OCI-LY7 (cell line): ENCODE data around the gene GPX7. TPM values are rescaled to one million over a fixed set of nuclear protein-coding genes. Genes with fewer than 3 reads are reported as not detected.
A peak's percentile ranks its signal among the peaks of the same experiment; 100 is the strongest.

Source experiments
- BruUV-seq: library from RNA; stranded (reverse); fragments of 400-500 nt; replicated peaks from 2 replicates; lab custom pipeline; 2021; lab: Mats Ljungman, UMichigan
- CTCF ChIA-PET: fragments of 300-600 bp; sonication (Branson Sonifier 250); formaldehyde crosslinking; loops from one replicate; lab custom pipeline; 2022; ENCODE audit warnings: antibody characterized with exemption; ENCODE audit not compliant: unreplicated experiment; lab: Charles Lee
- POLR2A ChIA-PET: fragments of 300-600 bp; sonication (Branson Sonifier 250); formaldehyde crosslinking; loops from one replicate; lab custom pipeline; 2022; ENCODE audit warnings: antibody characterized with exemption; lab: Charles Lee
- DNase-seq: peaks from one replicate; pipeline ENCODE4 v3.0.0-alpha.2; 2015; ENCODE audit warnings: low spot score
- H2AFZ ChIP-seq: fragments of 200-600 bp; sonication (generic), shearing (Covaris generic); 2 replicates; pipeline ENCODE4 v1.6.1; 2014; ENCODE audit warnings: mild to moderate bottlenecking, antibody characterized with exemption, low read length, moderate library complexity
- H3K27ac ChIP-seq: fragments of 200-600 bp; sonication (generic); 2 replicates; pipeline ENCODE4 v1.5.1; 2014; ENCODE audit warnings: mixed run types, low read depth, mild to moderate bottlenecking, moderate library complexity, low read length, inconsistent platforms; ENCODE audit not compliant: poor library complexity, severe bottlenecking
- H3K36me3 ChIP-seq: fragments of 200-600 bp; sonication (generic); 2 replicates; pipeline ENCODE4 v1.6.1; 2014; ENCODE audit warnings: mild to moderate bottlenecking, antibody characterized with exemption, low read length, moderate library complexity, mixed read lengths; ENCODE audit not compliant: insufficient read depth
- H3K4me1 ChIP-seq: fragments of 200-600 bp; sonication (generic); 2 replicates; pipeline ENCODE4 v1.5.1; 2014; ENCODE audit warnings: mild to moderate bottlenecking, low read length; ENCODE audit not compliant: insufficient read depth, poor library complexity, severe bottlenecking
- H3K4me2 ChIP-seq: fragments of 200-600 bp; sonication (generic); 2 replicates; pipeline ENCODE4 v1.6.1; 2014; ENCODE audit warnings: mild to moderate bottlenecking, low read length
- H3K4me3 ChIP-seq: fragments of 200-600 bp; sonication (generic); 2 replicates; pipeline ENCODE4 v1.5.1; 2014; ENCODE audit warnings: mild to moderate bottlenecking, low read depth, low read length; ENCODE audit not compliant: poor library complexity, severe bottlenecking
- H3K79me2 ChIP-seq: fragments of 200-600 bp; sonication (generic); 2 replicates; pipeline ENCODE4 v1.6.1; 2016; ENCODE audit warnings: low read depth, mild to moderate bottlenecking, low read length, moderate library complexity, mixed read lengths; ENCODE audit not compliant: insufficient read depth
- H3K9me2 ChIP-seq: fragments of 200-600 bp; sonication (generic); 2 replicates; pipeline ENCODE4 v1.6.1; 2016; ENCODE audit warnings: mild to moderate bottlenecking, low read length, mixed read lengths; ENCODE audit not compliant: insufficient read depth
- H3K9me3 ChIP-seq: fragments of 200-600 bp; sonication (generic); 2 replicates; pipeline ENCODE4 v1.6.1; 2014; ENCODE audit warnings: mild to moderate bottlenecking, mixed run types, low read length, mixed read lengths
- H4K20me1 ChIP-seq: fragments of 200-600 bp; sonication (generic); 2 replicates; pipeline ENCODE4 v1.6.1; 2014; ENCODE audit warnings: mild to moderate bottlenecking, antibody characterized with exemption, low read length, moderate library complexity, mixed read lengths; ENCODE audit not compliant: insufficient read depth
- EZH2phosphoT487 ChIP-seq: fragments of 200-600 bp; sonication (generic); IDR thresholded peaks from 2 replicates; pipeline ENCODE4 v1.6.1; 2018; ENCODE audit warnings: low read depth, borderline replicate concordance, mild to moderate bottlenecking, mixed run types, antibody characterized with exemption, low read length, moderate library complexity, mixed read lengths
- intact Hi-C: fragments of 100-400 bp; cut with micrococcal nuclease; formaldehyde crosslinking; loops from one replicate; pipeline ENCODE4 v1.10.0; 2022; ENCODE audit not compliant: unreplicated experiment
- total RNA-seq, 2 experiments: library from RNA; depleted of rRNA in 1 of 2; stranded (reverse); fragments of >200 nt in 1 of 2; shearing (Covaris generic) in 1 of 2; gene quantifications; 2 replicates each; pipeline ENCODE4 v1.2.3, GENCODE V29; 2014 to 2022
- TF ChIP-seq, protein P1 (sequence below): fragments of 200-600 bp; sonication (generic); conservative IDR thresholded peaks from 2 replicates; pipeline ENCODE4 v1.5.1; 2014; ENCODE audit warnings: mild to moderate bottlenecking, antibody characterized with exemption, low read length, moderate library complexity, mixed read lengths

Gene GPX7
- total RNA-seq, 2 experiments from 2014 or later: not detected

DNA sequence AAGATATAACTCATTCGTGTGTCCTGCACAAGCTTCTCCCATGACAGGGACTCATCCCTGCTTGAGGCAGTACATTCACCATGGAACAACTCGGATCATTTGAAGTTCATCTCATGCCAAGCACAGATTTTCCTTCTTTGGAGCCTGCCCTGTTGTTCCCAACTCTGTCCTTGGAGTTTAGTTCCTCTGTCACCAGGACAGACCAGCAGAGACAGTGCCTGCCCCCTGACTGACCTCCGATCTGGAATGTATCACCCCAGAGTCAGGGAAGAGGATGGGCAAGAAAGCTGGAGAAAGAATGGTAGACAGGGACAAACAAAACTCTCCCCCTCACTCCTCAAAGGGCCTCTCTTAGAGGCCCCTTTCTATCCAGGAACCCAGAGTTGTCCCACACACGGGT is 35.8 kb downstream of the GPX7 start:
- H3K9me3 ChIP-seq: peaks cover 14% of the 10 kb centered on the region
- H3K4me1 ChIP-seq: peaks cover 67% of the 10 kb centered on the region
- peaks cover 6% of the 10 kb centered on the region; the same call in 1 of the 2 replicates for H3K36me3 ChIP-seq
- no peaks in the 10 kb centered on the region for H4K20me1 ChIP-seq
- H3K4me2 ChIP-seq: peak overlapping the region; percentile 85
- no peaks in the 10 kb centered on the region for H3K9me2 ChIP-seq
- CTCF ChIA-PET: no interaction called here
- H2AFZ ChIP-seq: peak overlapping the region; percentile 71; the same call in 1 of the 2 replicates
- peak overlapping the region; percentile 53 for H3K4me3 ChIP-seq
- intact Hi-C loops: loop anchor here (1.0 to 2.0 kb wide), 4 partner anchors 49 to 495 kb away; partner anchors contain the start of genes ORC1, PRPF38A, TUT4 and ZFYVE9
- BruUV-seq: no TSS peak
- no peaks in the 10 kb centered on the region for H3K79me2 ChIP-seq
- POLR2A ChIA-PET: interaction anchor here (0.5 to 2.3 kb wide), 8 partner anchors 10 to 303 kb away, joined by 3 to 8 read pairs (median 4); no protein-coding TSS in a partner anchor
- no peak for DNase-seq
- TF ChIP-seq EZH2phosphoT487: no peak
- TF ChIP-seq, protein P1, sequence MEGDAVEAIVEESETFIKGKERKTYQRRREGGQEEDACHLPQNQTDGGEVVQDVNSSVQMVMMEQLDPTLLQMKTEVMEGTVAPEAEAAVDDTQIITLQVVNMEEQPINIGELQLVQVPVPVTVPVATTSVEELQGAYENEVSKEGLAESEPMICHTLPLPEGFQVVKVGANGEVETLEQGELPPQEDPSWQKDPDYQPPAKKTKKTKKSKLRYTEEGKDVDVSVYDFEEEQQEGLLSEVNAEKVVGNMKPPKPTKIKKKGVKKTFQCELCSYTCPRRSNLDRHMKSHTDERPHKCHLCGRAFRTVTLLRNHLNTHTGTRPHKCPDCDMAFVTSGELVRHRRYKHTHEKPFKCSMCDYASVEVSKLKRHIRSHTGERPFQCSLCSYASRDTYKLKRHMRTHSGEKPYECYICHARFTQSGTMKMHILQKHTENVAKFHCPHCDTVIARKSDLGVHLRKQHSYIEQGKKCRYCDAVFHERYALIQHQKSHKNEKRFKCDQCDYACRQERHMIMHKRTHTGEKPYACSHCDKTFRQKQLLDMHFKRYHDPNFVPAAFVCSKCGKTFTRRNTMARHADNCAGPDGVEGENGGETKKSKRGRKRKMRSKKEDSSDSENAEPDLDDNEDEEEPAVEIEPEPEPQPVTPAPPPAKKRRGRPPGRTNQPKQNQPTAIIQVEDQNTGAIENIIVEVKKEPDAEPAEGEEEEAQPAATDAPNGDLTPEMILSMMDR: no peak
- peak overlapping the region; percentile 96 for H3K27ac ChIP-seq

DNA sequence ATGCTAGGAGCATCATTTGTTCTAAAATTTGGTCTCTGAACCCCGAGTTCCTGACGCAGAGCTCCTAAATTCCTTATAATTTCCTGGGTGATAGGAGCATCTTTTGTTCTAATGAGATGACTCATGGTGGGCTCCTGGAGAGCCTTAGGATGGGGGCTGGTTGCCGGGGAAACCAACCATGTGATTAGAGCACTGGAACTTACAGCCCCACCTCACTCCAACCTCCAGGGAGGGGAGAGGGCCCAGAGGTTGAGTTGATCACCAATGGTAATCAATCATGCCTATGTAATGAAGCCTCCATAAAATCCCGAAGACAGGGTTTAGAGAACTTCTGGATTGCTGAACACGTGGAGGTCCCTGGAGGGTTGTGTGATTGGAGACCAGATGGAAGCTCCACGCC is 38.5 kb downstream of the GPX7 start:
- ChIA-PET CTCF (no interaction called here), POLR2A (interaction anchor here (0.7 to 1.5 kb wide), 3 partner anchors 9 to 205 kb away, joined by 3 to 4 read pairs (median 3); no protein-coding TSS in a partner anchor)
- DNase-seq: no peak
- Histone ChIP-seq H3K9me3 (no peaks in the 10 kb centered on the region), H3K9me2 (no peaks in the 10 kb centered on the region), H3K4me2 (peak overlapping the region; percentile 9; the same call in 1 of the 2 replicates), H3K4me3 (no peak overlapping the region), H2AFZ (no peak overlapping the region), H4K20me1 (no peaks in the 10 kb centered on the region), H3K4me1 (peaks cover 46% of the 10 kb centered on the region), H3K27ac (no peak overlapping the region), H3K36me3 (no peaks in the 10 kb centered on the region), H3K79me2 (no peaks in the 10 kb centered on the region)
- no TSS peak for BruUV-seq
- no peak for TF ChIP-seq EZH2phosphoT487
- TF ChIP-seq, protein P1: no peak
- intact Hi-C loops: no loop called here

GRCh38 chr1:52641307-52641706 is 39.1 kb downstream of the GPX7 start:
- POLR2A ChIA-PET: interaction anchor here (0.6 to 1.5 kb wide), 4 partner anchors 10 to 58 kb away, joined by 3 to 4 read pairs (median 3); no protein-coding TSS in a partner anchor
- no peaks in the 10 kb centered on the region for H3K9me3 ChIP-seq
- CTCF ChIA-PET: no interaction called here
- no peak for DNase-seq
- H3K27ac ChIP-seq: no peak overlapping the region
- H2AFZ ChIP-seq: peak overlapping the region; percentile 34; the same call in 1 of the 2 replicates
- no TSS peak for BruUV-seq
- H3K9me2 ChIP-seq: no peaks in the 10 kb centered on the region
- peaks cover 41% of the 10 kb centered on the region for H3K4me1 ChIP-seq
- H4K20me1 ChIP-seq: no peaks in the 10 kb centered on the region
- no peaks in the 10 kb centered on the region for H3K36me3 ChIP-seq
- peak overlapping the region; percentile 9; the same call in 1 of the 2 replicates for H3K4me2 ChIP-seq
- H3K79me2 ChIP-seq: no peaks in the 10 kb centered on the region
- no peak overlapping the region for H3K4me3 ChIP-seq
- TF ChIP-seq EZH2phosphoT487: no peak
- TF ChIP-seq, protein P1: no peak
- intact Hi-C loops: no loop called here
